AG04449 (cell line): ENCODE data around the gene MEIS2.

ENCODE experiments used
- CTCF ChIA-PET: fragments of 350-600 bp; formaldehyde crosslinking; extraction: SDS; loops from one replicate; lab custom pipeline; 2021; ENCODE audit warnings: antibody characterized with exemption; lab: Yijun Ruan, JAX
- POLR2A ChIA-PET: fragments of 400-600, 350-600 bp; formaldehyde crosslinking; extraction: SDS; loops from one replicate; lab custom pipeline; 2020; ENCODE audit warnings: antibody characterized with exemption, inconsistent platforms; lab: Yijun Ruan, JAX
- DNase-seq: peaks from one replicate; pipeline ENCODE4 v3.0.0-alpha.2; 2010; ENCODE audit warnings: low read depth, low spot score
- H3K4me3 ChIP-seq: 2 replicates; pipeline ENCODE4 v1.5.1; 2011; ENCODE audit warnings: low read depth, mild to moderate bottlenecking, control low read depth, low read length
- CTCF ChIP-seq: IDR thresholded peaks from one replicate; pipeline ENCODE4 v1.5.1; 2011; ENCODE audit warnings: mild to moderate bottlenecking, moderate library complexity, low read length, control low read depth, inconsistent platforms; ENCODE audit not compliant: insufficient read depth; ENCODE audit errors: missing control alignments

The MEIS2 gene

GRCh38 chr15:36911322-36911944, 188.9 kb downstream of the MEIS2 start:
- ChIA-PET POLR2A (interaction anchor here (0.7 kb wide), 1 partner anchor 27 kb away, joined by 3 read pairs; no protein-coding TSS in a partner anchor), CTCF (interaction anchor here (0.7 to 1.4 kb wide), 2 partner anchors 8 to 45 kb away, joined by 3 read pairs; no protein-coding TSS in a partner anchor)
- H3K4me3 ChIP-seq = no peak overlapping the region
- no peak for DNase-seq
- TF ChIP-seq CTCF = no peak

- H3K4me3 ChIP-seq = no peak overlapping the region
- ChIA-PET POLR2A (no interaction called here), CTCF (no interaction called here)
- DNase-seq = no peak
- TF ChIP-seq CTCF = no peak
These were observed 191.4 kb downstream of the MEIS2 start for GRCh38 chr15:36908991-36909390.

- no peak overlapping the region for H3K4me3 ChIP-seq
- no peak for DNase-seq
- ChIA-PET POLR2A (no interaction called here), CTCF (interaction anchor here (1.7 kb wide), 1 partner anchor 24 kb away, joined by 7 read pairs; no protein-coding TSS in a partner anchor)
- TF ChIP-seq CTCF = no peak
These were observed 193.1 kb downstream of the MEIS2 start for GRCh38 chr15:36907295-36907694.

- peak; percentile 21 for DNase-seq
- no peak overlapping the region for H3K4me3 ChIP-seq
- POLR2A ChIA-PET = no interaction called here
- no peak for TF ChIP-seq CTCF
- CTCF ChIA-PET = interaction anchor here (1.2 to 1.4 kb wide), 2 partner anchors 9 to 10 kb away, joined by 3 to 5 read pairs; no protein-coding TSS in a partner anchor
These were observed 194.4 kb downstream of the MEIS2 start for GRCh38 chr15:36905908-36906307.

GRCh38 chr15:36904715-36905114, 195.6 kb downstream of the MEIS2 start:
- ChIA-PET POLR2A (no interaction called here), CTCF (no interaction called here)
- no peak for TF ChIP-seq CTCF
- no peak for DNase-seq
- no peak overlapping the region for H3K4me3 ChIP-seq

GRCh38 chr15:36903922-36904556, 196.3 kb downstream of the MEIS2 start:
- no peak for DNase-seq
- no peak overlapping the region for H3K4me3 ChIP-seq
- ChIA-PET CTCF (interaction anchor here (0.6 to 0.9 kb wide), 2 partner anchors 8 to 21 kb away, joined by 3 read pairs; no protein-coding TSS in a partner anchor), POLR2A (no interaction called here)
- TF ChIP-seq CTCF = no peak
